ENCODE data around the gene PANK4.

DNA sequence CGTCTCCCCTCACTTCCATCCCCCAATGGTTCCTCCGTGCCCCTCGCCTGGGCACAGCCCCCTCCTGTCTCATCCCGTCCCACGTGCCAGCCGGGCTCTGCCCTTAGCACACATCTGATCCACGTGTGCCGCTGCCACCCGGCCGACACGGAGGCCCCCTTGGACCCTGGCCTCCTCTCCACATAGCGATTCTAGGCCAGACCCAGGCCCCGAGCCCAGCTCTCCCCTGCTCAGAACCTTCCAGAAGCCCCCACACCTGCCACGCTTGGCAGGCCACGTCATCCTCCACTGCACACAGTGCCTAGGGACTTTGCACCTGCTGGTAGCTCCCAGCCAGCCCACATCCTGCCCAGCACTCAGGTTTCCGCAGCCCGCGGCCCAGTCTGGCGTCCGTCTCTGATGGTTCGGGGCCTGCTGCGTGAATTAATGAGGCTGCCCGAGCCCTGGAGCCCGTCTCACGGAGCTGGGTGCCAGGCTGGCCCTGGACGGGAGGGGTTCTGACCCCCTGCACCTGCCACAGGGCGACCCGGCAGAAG is 30.2 kb downstream of the PANK4 start:
- TF ChIP-seq CTCF (IDR thresholded peaks at IDR 0.05; ENCODE audit: low read depth, low read length, missing input control) (no peak), ATF3 (IDR thresholded peaks at IDR 0.05) (no peak), GABPA (IDR thresholded peaks at IDR 0.05 in 1 of 2, conservative IDR thresholded peaks at IDR 0.05 in 1 of 2) (no peak)

Measured in liver (tissue), 3 donors.